Muscle of leg (tissue), 11 donors: ENCODE results near the gene SLC12A3. TPM values are rescaled to one million over a fixed set of nuclear protein-coding genes. Genes with fewer than 3 reads are reported as not detected.

Experiments used
- DNase-seq: peaks from one replicate; pipeline ENCODE4 v3.0.0; 2013
- H3K27ac ChIP-seq: one replicate; pipeline ENCODE4 v1.5.1; 2013; ENCODE audit warnings: mild to moderate bottlenecking, low read length, control low read depth
- H3K27me3 ChIP-seq: one replicate; pipeline ENCODE4 v1.6.1; 2013; ENCODE audit warnings: low read length; ENCODE audit not compliant: control insufficient read depth, insufficient read depth
- H3K36me3 ChIP-seq: one replicate; pipeline ENCODE4 v1.6.1; 2013; ENCODE audit warnings: low read length; ENCODE audit not compliant: control insufficient read depth, insufficient read depth
- H3K4me1 ChIP-seq: one replicate; pipeline ENCODE4 v1.6.1; 2013; ENCODE audit warnings: low read length; ENCODE audit not compliant: control insufficient read depth, insufficient read depth
- H3K4me3 ChIP-seq: one replicate; pipeline ENCODE4 v1.5.1; 2013; ENCODE audit warnings: low read length, control low read depth
- H3K9me3 ChIP-seq: replicated peaks from 2 replicates; pipeline ENCODE4 v1.6.1; 2013; ENCODE audit warnings: low read depth, low read length; ENCODE audit not compliant: control insufficient read depth
- WGBS: methylation state at CpG from one replicate; pipeline ENCODE4 v1.1.5; 2013; ENCODE audit warnings: missing lambda C conversion rate; ENCODE audit not compliant: insufficient coverage; 5-methylcytosine and 5-hydroxymethylcytosine counted together
- polyA plus RNA-seq, 8 donors: library from polyadenylated mRNA; unstranded; fragments of 120-200 nt; gene quantifications; one replicate each; pipeline versions ENCODE4 v1.2.1 to v1.2.3, GENCODE V29; 2013; ENCODE audit warnings: inconsistent platforms in 1 of 8, low replicate concordance in 1 of 8; ENCODE audit not compliant: insufficient read length in 8 of 8, insufficient read depth in 1 of 8
- total RNA-seq: library from RNA; stranded (reverse); fragments of 120-200 nt; gene quantifications from one replicate; pipeline ENCODE4 v1.2.4, GENCODE V29; 2013

Gene SLC12A3
- total and polyA plus RNA-seq, 9 donors = 0.03 to 0.07 (median 0.04) TPM; not detected in 2

GRCh38 chr16:56907401-56907800 lies 42.4 kb downstream of the SLC12A3 start:
- no peak overlapping the region for H3K27ac ChIP-seq
- DNase-seq = no peak
- no peaks in the 10 kb centered on the region for H3K9me3 ChIP-seq
- no CpG with 5 or more reads among the region's 3 CpGs for WGBS
- H3K4me3 ChIP-seq = no peak overlapping the region
- H3K36me3 ChIP-seq = no peaks in the 10 kb centered on the region
- H3K4me1 ChIP-seq = peaks cover 40% of the 10 kb centered on the region
- no peaks in the 10 kb centered on the region for H3K27me3 ChIP-seq

GRCh38 chr16:56909527-56909979 lies 44.5 kb downstream of the SLC12A3 start:
- H3K4me1 ChIP-seq = peaks cover 54% of the 10 kb centered on the region
- no peaks in the 10 kb centered on the region for H3K9me3 ChIP-seq
- H3K36me3 ChIP-seq = no peaks in the 10 kb centered on the region
- peak overlapping the region; percentile 57 for H3K27ac ChIP-seq
- H3K4me3 ChIP-seq = no peak overlapping the region
- peak; percentile 88 for DNase-seq
- WGBS = 15% methylated on average over 3 of the region's 7 CpGs
- H3K27me3 ChIP-seq = no peaks in the 10 kb centered on the region

GRCh38 chr16:56910112-56910511 lies 45.1 kb downstream of the SLC12A3 start:
- H3K9me3 ChIP-seq = no peaks in the 10 kb centered on the region
- 100% methylated on average over 1 of the region's 5 CpGs for WGBS
- H3K27me3 ChIP-seq = no peaks in the 10 kb centered on the region
- DNase-seq = no peak
- H3K27ac ChIP-seq = peak overlapping the region; percentile 57
- H3K36me3 ChIP-seq = no peaks in the 10 kb centered on the region
- peaks cover 57% of the 10 kb centered on the region for H3K4me1 ChIP-seq
- no peak overlapping the region for H3K4me3 ChIP-seq

- H3K36me3 ChIP-seq = no peaks in the 10 kb centered on the region
- peak; percentile 79 for DNase-seq
- H3K9me3 ChIP-seq = no peaks in the 10 kb centered on the region
- no peaks in the 10 kb centered on the region for H3K27me3 ChIP-seq
- H3K4me3 ChIP-seq = no peak overlapping the region
- peaks cover 64% of the 10 kb centered on the region for H3K4me1 ChIP-seq
- WGBS = 56% methylated on average over 10 of the region's 12 CpGs
- peak overlapping the region; percentile 62 for H3K27ac ChIP-seq
Observed at GRCh38 chr16:56910654-56911539, 45.9 kb downstream of the SLC12A3 start.

GRCh38 chr16:56911771-56912571 lies 47.0 kb downstream of the SLC12A3 start:
- Histone ChIP-seq H3K27ac (peak overlapping the region; percentile 62), H3K27me3 (no peaks in the 10 kb centered on the region), H3K9me3 (no peaks in the 10 kb centered on the region), H3K4me3 (no peak overlapping the region), H3K36me3 (no peaks in the 10 kb centered on the region), H3K4me1 (peaks cover 75% of the 10 kb centered on the region)
- 40% methylated on average over 19 of the region's 22 CpGs for WGBS
- peak; percentile 78 for DNase-seq

- WGBS = 69% methylated on average over 7 of the region's 18 CpGs
- DNase-seq = peak; percentile 51
- Histone ChIP-seq H3K36me3 (no peaks in the 10 kb centered on the region), H3K9me3 (no peaks in the 10 kb centered on the region), H3K27me3 (no peaks in the 10 kb centered on the region), H3K4me1 (peaks cover 80% of the 10 kb centered on the region), H3K27ac (no peak overlapping the region), H3K4me3 (no peak overlapping the region)
Observed at GRCh38 chr16:56912746-56913708, 48.0 kb downstream of the SLC12A3 start.

- WGBS = 87% methylated on average over 5 of the region's 7 CpGs
- H3K36me3 ChIP-seq = no peaks in the 10 kb centered on the region
- peak overlapping the region; percentile 49 for H3K27ac ChIP-seq
- no peaks in the 10 kb centered on the region for H3K9me3 ChIP-seq
- no peak for DNase-seq
- H3K4me1 ChIP-seq = peaks cover 64% of the 10 kb centered on the region
- H3K27me3 ChIP-seq = no peaks in the 10 kb centered on the region
- H3K4me3 ChIP-seq = no peak overlapping the region
Observed at GRCh38 chr16:56914896-56915295, 49.9 kb downstream of the SLC12A3 start.

GRCh38 chr16:56915336-56916119 lies 50.5 kb downstream of the SLC12A3 start:
- peak overlapping the region; percentile 49 for H3K27ac ChIP-seq
- H3K36me3 ChIP-seq = no peaks in the 10 kb centered on the region
- DNase-seq = peak; percentile 86
- 27% methylated on average over 7 of the region's 13 CpGs for WGBS
- no peaks in the 10 kb centered on the region for H3K9me3 ChIP-seq
- H3K4me3 ChIP-seq = no peak overlapping the region
- no peaks in the 10 kb centered on the region for H3K27me3 ChIP-seq
- peaks cover 58% of the 10 kb centered on the region for H3K4me1 ChIP-seq
